ENCODE results near the gene C9orf85.

The C9orf85 gene

DNA sequence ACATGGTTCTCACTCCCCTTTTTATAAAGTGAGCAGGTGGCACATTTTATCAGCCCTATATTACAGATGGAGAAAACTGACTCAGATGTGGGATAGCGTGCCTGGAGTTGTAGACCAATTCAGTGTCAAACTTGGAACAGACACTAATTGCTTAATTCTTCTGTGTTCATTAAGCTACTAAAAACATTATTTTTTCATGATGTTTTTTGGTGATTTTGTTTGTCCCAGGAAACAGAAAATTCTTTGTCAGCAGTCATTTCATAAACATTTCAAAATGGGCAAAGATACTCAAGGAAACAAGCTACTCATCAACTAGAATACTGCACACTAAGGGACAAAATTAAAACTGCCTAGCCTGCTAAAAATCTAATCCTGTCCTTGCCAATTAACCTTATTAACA lies 2.6 kb upstream of the C9orf85 start:
- DNase-seq, result no peak

GRCh38 chr9:71909887-71910649 lies 1.4 kb upstream of the C9orf85 start:
- peak; percentile 31 for DNase-seq

DNA sequence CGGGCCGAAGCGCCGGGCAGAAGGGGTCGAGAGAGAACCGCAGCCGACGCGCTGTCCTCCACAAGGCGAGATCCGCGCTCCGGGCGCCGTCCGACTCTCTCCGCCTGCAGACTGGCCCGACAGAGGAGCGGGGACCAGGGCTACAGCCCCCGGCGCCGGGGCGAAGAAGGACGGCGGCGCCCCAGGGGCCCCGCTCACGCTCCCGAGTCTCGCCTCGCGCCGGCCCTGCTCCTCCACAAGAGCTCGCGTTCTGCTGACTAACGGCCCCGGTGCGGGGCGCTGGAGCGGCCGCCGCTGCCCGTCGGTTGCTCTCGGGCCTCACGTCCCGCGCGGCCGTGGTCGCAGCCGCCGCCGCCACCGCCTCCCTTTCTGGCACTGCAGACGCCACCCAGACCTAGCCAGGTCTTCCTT lies 784 bp upstream of the C9orf85 start:
- no peak for DNase-seq

GRCh38 chr9:71911908-71912335 lies 483 bp downstream of the C9orf85 start:
- no peak for DNase-seq

DNA sequence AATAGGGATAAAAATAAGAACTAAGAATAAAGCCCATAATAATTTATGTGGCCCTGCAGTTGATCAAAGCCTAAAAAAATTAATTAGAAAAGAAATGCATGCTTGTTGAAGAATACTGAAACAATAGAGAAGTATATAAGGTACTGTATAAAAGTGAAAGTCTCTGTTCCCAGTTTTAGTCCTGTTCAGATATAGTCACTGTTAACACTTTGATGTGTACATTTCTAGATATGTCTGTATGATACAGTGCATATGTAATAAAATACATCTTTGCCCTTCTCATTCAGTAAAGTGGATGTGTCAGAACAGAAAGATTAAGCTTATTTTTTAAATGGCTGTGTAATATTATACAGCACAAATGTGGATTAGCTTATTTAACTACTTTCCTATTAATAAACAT lies 4.1 kb downstream of the C9orf85 start:
- no peak for DNase-seq

DNA sequence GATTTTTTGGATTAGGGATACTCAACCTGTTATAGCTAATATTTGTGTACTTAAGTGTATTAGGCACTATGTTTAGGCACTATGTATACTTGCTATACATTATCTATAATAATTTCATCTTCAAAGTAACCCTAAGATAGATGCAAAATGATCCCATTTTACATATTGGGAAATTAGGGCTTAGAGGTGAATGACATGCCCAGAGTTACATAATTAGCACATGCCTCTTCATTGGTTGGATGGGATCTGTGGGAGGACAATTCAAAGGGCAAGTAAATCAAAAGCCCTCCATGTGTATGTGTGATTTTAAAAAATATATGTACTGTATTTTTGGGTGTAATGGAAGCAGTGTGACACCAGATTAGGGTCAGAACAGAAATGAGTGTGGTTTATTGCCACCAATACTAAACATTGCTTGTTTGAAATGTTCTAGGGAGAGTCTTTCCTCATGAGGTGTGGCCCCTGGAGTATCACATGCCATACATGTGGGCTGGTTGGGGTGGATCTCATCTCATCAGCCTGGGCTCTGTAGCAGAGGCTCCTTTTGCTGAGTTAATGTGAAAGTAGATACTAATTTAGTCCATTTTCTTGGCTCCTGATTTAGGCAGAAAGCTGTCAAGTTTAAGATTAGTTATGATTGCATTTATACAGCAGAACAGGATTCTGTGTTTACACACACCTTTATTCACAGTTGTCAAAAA lies 5.5 kb downstream of the C9orf85 start:
- no peak for DNase-seq

- no peak for DNase-seq
These were observed 7.0 kb downstream of the C9orf85 start for GRCh38 chr9:71918419-71918818.

DNA sequence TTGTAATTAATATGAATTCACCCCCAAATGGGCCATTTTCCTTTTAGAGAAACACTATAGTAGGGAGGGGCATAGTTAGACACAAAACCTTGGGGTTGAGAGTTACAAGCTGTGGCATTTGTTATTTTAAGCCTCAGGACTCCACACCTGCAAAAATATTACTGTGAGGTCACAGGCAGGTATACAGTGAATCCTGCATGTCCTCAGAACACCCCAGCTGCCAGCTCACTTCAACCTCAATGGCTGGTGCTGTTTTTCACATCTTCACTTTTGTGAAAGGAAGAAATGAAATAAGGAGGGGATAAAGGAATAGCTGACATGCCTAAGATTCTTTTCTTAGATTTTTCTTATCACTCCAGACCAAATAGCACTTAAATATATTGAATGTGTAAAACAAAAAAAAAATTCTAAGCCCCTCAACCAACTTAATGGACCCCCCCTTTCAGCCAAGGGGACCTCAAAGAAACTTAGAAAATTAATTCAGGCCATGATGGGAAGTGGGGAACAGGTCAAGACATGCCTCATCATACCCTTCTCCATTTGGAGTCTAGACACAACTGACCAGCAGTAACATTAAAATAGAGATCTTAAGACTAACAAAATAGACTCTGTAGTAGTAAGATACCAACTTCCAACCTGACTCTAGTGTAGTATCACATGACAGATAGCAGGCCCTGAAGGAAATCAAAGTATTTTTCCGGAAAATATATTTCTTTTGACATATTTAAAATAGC lies 9.2 kb downstream of the C9orf85 start:
- DNase-seq, result no peak

DNA sequence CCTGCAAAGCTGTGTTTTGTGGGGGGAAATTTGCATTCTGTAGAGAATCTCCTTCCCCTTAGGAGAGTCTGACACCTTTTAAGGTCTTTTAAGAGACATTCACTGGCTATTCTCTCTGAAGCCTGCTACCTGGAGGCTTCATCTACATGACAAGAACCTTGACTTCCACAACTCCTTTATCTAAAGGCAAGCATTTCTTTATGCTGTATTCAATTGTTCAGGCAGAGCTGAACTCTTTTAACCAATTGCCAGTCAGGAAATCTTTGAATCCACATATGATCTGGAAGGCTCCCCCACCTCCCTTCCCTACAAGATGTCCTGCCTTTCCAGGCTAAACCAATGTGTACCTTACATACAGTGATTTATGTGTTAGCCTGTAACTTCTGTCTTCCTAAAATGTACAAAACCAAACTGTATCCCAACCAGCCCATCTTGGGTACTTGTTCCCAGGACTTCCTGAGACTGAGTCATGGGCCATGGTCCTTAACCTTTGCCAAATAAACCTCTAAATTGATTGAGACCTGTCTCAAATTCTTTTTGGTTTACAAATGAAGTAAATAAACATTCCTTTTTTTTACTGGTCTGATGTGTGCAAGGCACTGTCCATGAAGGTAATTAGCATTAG lies 9.9 kb downstream of the C9orf85 start:
- DNase-seq, result no peak

DNA sequence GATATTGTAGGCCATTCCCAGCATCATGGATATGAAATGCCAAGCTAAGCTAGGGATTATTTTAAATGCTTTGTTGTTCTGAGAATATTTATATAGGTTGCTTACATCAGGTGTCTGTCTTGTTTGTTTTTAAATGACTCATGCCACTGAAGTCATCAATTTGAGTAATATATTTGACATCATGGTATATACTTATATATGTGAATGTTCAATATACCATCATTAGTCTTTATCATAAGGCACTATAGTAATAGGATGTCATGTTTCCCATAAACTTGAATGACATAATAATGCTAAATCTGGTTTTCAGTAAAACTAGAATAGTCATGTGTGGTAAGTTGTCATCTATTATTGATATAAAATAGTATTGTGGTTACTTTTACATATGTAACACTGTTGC lies 13.1 kb downstream of the C9orf85 start:
- DNase-seq, result no peak

DNA sequence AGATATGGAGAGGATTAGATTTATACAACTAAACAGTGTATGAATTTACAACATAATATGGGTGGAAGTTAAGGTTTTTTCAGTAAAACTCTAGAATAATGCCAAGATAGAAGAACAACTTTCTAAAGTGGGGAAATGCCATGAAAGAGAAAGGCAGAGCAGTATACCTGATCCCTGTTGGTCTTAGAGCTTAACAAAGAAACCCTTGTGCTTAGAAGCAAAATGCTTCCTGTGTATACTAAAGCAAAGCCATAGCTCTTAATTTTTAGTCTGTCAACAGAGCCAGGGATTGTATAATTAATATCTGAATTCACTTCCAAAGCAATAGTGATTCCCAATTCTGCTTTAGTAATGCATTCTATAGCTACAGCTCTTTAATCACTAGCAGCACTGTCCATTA lies 14.4 kb downstream of the C9orf85 start:
- no peak for DNase-seq

GRCh38 chr9:71928376-71928775 lies 16.9 kb downstream of the C9orf85 start:
- no peak for DNase-seq

DNA sequence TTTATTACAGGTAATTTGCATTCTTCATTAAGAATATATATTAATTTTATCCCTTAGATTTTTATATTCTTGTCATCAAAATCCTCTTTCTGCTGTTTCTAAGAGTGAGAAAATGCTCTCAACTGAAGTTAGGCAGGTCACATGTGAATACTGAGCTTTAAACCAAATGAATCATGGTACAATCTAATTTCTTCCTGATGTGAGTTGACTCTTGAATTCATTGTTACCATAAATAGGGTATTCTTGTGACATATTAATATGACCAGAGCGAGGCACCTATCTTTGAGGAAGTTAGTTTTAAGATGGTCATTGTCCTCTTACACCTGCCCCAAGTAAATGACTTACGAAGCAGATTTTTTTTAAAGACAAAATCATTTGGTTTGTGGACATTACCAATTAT lies 17.4 kb downstream of the C9orf85 start:
- DNase-seq, result no peak

DNA sequence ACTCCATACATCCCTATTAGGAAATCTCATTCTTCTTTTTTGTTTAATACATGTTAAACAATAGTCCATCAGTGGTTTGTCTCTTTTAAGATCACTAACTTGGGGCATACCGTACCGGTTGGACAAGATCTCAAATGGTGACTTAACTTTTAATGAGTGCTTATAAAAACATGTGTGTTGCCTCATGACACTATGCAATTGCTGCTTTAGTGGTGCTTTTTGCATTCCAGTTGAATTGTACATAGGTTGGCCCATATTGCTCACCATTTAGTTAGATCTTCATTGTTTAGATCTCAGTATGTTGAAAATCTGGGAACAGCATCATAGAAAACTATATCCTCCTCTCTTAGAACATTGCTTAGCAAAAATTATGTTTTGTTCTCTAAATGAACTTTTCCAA lies 17.8 kb downstream of the C9orf85 start:
- no peak for DNase-seq

DNA sequence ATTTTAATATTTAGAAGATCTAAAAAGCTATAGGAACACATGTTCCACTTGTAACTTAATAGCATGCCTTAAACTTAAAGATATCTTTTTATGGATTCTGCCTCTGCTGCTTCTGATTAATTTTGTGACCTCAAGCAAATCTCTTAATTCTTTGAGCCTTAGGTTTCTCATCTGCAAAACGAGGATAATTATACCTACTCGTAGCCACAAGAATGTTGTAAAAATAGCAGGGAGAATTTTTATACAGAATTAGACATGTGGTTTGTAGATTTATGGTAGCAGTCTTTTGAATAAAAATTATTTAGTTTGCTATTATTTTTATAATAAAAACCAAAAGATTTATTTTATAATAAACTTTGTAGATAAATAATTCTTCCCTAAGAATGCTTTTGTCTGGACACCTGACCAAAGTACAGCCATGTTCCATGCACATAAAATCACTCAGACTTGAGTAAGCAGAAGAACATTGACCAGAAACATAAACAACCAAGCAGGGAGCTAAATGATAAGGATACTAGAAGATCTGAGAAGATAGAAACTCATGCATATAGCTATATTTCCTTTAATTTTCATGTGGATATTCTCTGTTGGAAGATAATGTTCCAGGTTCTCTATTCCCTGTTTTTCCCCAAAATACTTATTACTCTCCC lies 18.5 kb downstream of the C9orf85 start:
- no peak for DNase-seq

- no peak for DNase-seq
These were observed 19.7 kb downstream of the C9orf85 start for GRCh38 chr9:71931166-71931565.

DNA sequence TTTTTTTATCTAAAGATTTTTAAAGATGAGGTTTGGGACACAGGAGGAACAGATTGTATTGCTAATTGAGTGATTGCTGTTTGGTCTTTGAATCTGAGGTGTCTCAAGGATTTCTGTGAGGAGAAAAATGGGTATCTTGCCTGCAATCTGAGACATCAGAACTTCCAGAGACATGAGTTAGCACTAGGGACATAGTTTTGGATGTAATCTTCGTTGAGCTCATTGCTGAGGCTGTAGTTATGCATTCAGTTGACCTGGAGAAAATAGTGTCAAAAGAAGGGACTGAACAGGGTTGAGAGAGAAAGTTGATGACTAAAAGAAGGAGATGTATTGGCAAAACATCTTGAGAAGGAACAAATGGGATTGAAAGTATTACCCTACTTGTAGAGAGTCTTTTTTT lies 24.6 kb downstream of the C9orf85 start:
- DNase-seq, result no peak

DNA sequence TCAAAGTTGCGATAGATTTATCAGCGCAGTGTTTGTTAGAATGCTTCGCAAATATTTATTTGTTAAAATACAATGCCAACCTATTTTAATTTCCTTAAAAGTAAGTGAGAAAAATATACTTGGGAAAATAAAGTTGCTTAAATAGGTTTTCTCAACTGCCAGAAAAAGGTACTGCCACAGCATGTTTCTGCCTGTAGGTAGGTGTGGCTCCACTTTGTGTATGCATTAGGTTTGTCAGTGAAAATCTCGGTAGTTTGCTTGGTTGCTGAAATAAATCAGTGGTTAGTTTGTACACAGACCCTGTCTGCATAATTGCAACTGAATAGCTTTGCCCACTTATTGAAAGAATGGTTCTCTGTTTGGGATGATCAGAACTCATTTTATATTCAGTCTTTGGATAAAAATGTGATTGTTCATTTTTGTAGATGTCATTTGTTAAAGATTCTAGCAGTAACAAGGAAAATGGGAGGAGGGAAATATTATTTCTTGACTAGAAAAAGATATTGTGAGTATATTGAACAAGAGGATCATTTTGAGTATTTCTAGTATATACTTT lies 25.7 kb downstream of the C9orf85 start:
- no peak for DNase-seq

GRCh38 chr9:71937898-71938297 lies 26.5 kb downstream of the C9orf85 start:
- DNase-seq, result no peak

GRCh38 chr9:71941060-71941568 lies 29.7 kb downstream of the C9orf85 start:
- no peak for DNase-seq

- DNase-seq, result no peak
These were observed 30.6 kb downstream of the C9orf85 start for GRCh38 chr9:71941998-71942567.
